ENCODE data around the gene SLC25A12.

Gene SLC25A12

DNA sequence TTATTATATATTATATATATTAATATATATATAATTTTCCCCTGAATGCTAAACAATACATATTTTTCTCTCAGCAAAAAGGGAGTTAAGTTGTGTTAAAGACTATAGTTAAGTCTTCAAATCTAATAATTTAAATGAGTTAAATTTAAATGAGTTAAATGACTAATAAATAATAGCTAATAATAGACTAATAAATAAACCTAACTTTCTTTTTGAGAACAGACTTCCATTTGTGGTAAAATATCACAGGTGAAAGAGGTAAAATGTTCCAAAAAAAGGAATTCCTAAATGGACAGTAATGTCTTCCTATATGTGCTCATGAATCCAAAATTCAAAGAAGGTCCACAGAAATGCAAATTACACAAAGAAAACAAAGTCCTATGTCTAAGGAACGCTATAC, 74.6 kb downstream of the SLC25A12 start:
- no peak for ATAC-seq
- no peak for TF ChIP-seq ZNF565 (CRISPR knock-in tag; conservative IDR thresholded peaks at IDR 0.05; ENCODE audit: low read depth)
- TF ChIP-seq BACH2 (CRISPR knock-in tag; IDR thresholded peaks at IDR 0.05; ENCODE audit: borderline replicate concordance): no peak
- no peak for TF ChIP-seq ZFP30 (CRISPR knock-in tag; IDR thresholded peaks at IDR 0.05)
- TF ChIP-seq CSDC2 (CRISPR knock-in tag; IDR thresholded peaks at IDR 0.05): no peak
- TF ChIP-seq TCF4 (CRISPR knock-in tag; IDR thresholded peaks at IDR 0.05; ENCODE audit: borderline replicate concordance): no peak
- no peak for TF ChIP-seq ZC3H10 (CRISPR knock-in tag; IDR thresholded peaks at IDR 0.05)
- no peak for TF ChIP-seq SNAI2 (CRISPR knock-in tag; IDR thresholded peaks at IDR 0.05)
- TF ChIP-seq ZNF8 (CRISPR knock-in tag; IDR thresholded peaks at IDR 0.05): no peak
- TF ChIP-seq PATZ1 (CRISPR knock-in tag; IDR thresholded peaks at IDR 0.05; ENCODE audit: borderline replicate concordance): no peak
- no peak for TF ChIP-seq CSRNP3 (CRISPR knock-in tag; IDR thresholded peaks at IDR 0.05)
- TF ChIP-seq ZFP3 (CRISPR knock-in tag; IDR thresholded peaks at IDR 0.05): no peak
- no peak for TF ChIP-seq OSR1 (CRISPR knock-in tag; IDR thresholded peaks at IDR 0.05)
- no peak for TF ChIP-seq RARB (CRISPR knock-in tag; IDR thresholded peaks at IDR 0.05)
- TF ChIP-seq PPARA (CRISPR knock-in tag; IDR thresholded peaks at IDR 0.05; ENCODE audit: borderline replicate concordance): no peak
- TF ChIP-seq, protein P1, sequence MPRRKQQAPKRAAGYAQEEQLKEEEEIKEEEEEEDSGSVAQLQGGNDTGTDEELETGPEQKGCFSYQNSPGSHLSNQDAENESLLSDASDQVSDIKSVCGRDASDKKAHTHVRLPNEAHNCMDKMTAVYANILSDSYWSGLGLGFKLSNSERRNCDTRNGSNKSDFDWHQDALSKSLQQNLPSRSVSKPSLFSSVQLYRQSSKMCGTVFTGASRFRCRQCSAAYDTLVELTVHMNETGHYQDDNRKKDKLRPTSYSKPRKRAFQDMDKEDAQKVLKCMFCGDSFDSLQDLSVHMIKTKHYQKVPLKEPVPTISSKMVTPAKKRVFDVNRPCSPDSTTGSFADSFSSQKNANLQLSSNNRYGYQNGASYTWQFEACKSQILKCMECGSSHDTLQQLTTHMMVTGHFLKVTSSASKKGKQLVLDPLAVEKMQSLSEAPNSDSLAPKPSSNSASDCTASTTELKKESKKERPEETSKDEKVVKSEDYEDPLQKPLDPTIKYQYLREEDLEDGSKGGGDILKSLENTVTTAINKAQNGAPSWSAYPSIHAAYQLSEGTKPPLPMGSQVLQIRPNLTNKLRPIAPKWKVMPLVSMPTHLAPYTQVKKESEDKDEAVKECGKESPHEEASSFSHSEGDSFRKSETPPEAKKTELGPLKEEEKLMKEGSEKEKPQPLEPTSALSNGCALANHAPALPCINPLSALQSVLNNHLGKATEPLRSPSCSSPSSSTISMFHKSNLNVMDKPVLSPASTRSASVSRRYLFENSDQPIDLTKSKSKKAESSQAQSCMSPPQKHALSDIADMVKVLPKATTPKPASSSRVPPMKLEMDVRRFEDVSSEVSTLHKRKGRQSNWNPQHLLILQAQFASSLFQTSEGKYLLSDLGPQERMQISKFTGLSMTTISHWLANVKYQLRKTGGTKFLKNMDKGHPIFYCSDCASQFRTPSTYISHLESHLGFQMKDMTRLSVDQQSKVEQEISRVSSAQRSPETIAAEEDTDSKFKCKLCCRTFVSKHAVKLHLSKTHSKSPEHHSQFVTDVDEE (CRISPR knock-in tag; IDR thresholded peaks at IDR 0.05): no peak

- TF ChIP-seq PATZ1 (CRISPR knock-in tag; IDR thresholded peaks at IDR 0.05; ENCODE audit: borderline replicate concordance) (no peak), TCF4 (CRISPR knock-in tag; IDR thresholded peaks at IDR 0.05; ENCODE audit: borderline replicate concordance) (no peak), CSRNP3 (CRISPR knock-in tag; IDR thresholded peaks at IDR 0.05) (no peak)
- ATAC-seq: no peak
These were observed 79.2 kb downstream of the SLC25A12 start for GRCh38 chr2:171814883-171815282.

- ATAC-seq: no peak
- TF ChIP-seq ARNTL (CRISPR knock-in tag; IDR thresholded peaks at IDR 0.05; ENCODE audit: borderline replicate concordance, low read depth) (no peak), SNAI2 (CRISPR knock-in tag; IDR thresholded peaks at IDR 0.05) (no peak), CSDC2 (CRISPR knock-in tag; IDR thresholded peaks at IDR 0.05) (no peak), ZFP30 (CRISPR knock-in tag; IDR thresholded peaks at IDR 0.05) (no peak), OSR1 (CRISPR knock-in tag; IDR thresholded peaks at IDR 0.05) (no peak), BACH2 (CRISPR knock-in tag; IDR thresholded peaks at IDR 0.05; ENCODE audit: borderline replicate concordance) (no peak), ZC3H10 (CRISPR knock-in tag; IDR thresholded peaks at IDR 0.05) (no peak), CSRNP3 (CRISPR knock-in tag; IDR thresholded peaks at IDR 0.05) (no peak), ZNF565 (CRISPR knock-in tag; conservative IDR thresholded peaks at IDR 0.05; ENCODE audit: low read depth) (no peak), RARB (CRISPR knock-in tag; IDR thresholded peaks at IDR 0.05) (no peak), ISL1 (CRISPR knock-in tag; IDR thresholded peaks at IDR 0.05) (no peak), ESRRG (CRISPR knock-in tag; IDR thresholded peaks at IDR 0.05) (no peak), POU6F1 (CRISPR knock-in tag; IDR thresholded peaks at IDR 0.05; ENCODE audit: borderline replicate concordance, low read depth) (no peak), ZNF70 (CRISPR knock-in tag; IDR thresholded peaks at IDR 0.05) (no peak), ZNF8 (CRISPR knock-in tag; IDR thresholded peaks at IDR 0.05) (no peak)
- TF ChIP-seq, protein P2, sequence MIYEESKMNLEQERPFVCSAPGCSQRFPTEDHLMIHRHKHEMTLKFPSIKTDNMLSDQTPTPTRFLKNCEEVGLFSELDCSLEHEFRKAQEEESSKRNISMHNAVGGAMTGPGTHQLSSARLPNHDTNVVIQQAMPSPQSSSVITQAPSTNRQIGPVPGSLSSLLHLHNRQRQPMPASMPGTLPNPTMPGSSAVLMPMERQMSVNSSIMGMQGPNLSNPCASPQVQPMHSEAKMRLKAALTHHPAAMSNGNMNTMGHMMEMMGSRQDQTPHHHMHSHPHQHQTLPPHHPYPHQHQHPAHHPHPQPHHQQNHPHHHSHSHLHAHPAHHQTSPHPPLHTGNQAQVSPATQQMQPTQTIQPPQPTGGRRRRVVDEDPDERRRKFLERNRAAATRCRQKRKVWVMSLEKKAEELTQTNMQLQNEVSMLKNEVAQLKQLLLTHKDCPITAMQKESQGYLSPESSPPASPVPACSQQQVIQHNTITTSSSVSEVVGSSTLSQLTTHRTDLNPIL (CRISPR knock-in tag; IDR thresholded peaks at IDR 0.05; ENCODE audit: low read depth): no peak
These were observed 79.9 kb downstream of the SLC25A12 start for GRCh38 chr2:171814174-171814573.

Measured in SK-N-SH treated with all-trans-retinoic acid at 6 μM for 48 hours (cell line).